AG09319 (cell line): Measurements from ENCODE around the gene B4GALNT1.

Experiments used
- DNase-seq: peaks from one replicate; pipeline ENCODE4 v3.0.0-alpha.2; 2010; ENCODE audit warnings: low read depth; ENCODE audit errors: extremely low read depth
- TF ChIP-seq, protein P1 (sequence below): IDR thresholded peaks from 2 replicates; pipeline ENCODE4 v1.5.1; 2011; ENCODE audit warnings: low read depth, mild to moderate bottlenecking, inconsistent platforms, low read length, moderate library complexity

B4GALNT1 gene

DNA sequence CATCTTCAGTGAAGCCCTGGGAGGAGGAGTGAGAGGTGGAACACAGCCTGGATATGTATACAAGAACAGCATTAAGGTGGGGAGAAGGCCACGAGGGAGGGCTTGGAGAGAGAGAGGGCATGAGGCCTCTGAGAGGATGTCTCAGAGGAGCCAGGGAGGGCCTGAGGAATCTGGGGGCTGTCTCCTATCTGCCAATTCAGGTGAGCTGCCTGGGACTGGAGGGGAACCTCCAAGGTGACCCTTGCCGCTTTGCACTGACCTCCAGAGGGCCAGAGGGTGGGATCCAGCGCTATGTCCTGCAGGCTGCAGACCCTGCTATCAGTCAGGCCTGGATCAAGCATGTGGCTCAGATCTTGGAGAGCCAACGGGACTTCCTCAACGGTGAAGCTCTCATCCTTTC is 17.4 kb downstream of the B4GALNT1 start:
- no peak for DNase-seq
- TF ChIP-seq, protein P1, sequence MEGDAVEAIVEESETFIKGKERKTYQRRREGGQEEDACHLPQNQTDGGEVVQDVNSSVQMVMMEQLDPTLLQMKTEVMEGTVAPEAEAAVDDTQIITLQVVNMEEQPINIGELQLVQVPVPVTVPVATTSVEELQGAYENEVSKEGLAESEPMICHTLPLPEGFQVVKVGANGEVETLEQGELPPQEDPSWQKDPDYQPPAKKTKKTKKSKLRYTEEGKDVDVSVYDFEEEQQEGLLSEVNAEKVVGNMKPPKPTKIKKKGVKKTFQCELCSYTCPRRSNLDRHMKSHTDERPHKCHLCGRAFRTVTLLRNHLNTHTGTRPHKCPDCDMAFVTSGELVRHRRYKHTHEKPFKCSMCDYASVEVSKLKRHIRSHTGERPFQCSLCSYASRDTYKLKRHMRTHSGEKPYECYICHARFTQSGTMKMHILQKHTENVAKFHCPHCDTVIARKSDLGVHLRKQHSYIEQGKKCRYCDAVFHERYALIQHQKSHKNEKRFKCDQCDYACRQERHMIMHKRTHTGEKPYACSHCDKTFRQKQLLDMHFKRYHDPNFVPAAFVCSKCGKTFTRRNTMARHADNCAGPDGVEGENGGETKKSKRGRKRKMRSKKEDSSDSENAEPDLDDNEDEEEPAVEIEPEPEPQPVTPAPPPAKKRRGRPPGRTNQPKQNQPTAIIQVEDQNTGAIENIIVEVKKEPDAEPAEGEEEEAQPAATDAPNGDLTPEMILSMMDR: no peak

DNA sequence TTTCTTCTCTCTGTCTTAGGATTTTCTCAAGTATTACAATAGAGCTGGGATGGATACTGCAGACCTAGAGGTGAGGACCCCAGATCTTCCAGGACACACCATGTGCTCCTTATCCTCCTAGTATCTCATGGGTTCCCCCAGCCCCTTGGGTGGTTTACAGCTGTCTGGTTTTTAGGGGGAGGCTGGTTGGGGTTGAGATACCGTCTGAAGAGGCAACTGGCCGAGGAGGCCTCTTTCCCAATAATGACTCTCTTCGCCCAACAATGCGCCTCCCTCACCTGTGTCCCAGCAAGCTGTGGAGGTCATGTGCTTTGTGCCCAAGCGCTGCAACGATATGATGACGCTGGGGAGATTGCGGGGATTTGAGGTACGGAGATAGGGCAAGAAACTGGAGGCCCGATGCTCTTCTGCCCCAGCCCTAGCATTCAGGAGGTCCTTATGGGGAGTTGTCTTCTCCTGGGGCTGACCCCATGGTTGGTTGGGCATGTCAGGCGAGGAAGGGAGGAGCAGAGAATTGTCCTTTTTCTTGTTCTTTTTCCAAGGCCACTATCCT is 18.0 kb downstream of the B4GALNT1 start:
- TF ChIP-seq, protein P1: no peak
- no peak for DNase-seq

GRCh38 chr12:57614178-57614947 is 18.6 kb downstream of the B4GALNT1 start:
- TF ChIP-seq, protein P1: no peak
- no peak for DNase-seq

DNA sequence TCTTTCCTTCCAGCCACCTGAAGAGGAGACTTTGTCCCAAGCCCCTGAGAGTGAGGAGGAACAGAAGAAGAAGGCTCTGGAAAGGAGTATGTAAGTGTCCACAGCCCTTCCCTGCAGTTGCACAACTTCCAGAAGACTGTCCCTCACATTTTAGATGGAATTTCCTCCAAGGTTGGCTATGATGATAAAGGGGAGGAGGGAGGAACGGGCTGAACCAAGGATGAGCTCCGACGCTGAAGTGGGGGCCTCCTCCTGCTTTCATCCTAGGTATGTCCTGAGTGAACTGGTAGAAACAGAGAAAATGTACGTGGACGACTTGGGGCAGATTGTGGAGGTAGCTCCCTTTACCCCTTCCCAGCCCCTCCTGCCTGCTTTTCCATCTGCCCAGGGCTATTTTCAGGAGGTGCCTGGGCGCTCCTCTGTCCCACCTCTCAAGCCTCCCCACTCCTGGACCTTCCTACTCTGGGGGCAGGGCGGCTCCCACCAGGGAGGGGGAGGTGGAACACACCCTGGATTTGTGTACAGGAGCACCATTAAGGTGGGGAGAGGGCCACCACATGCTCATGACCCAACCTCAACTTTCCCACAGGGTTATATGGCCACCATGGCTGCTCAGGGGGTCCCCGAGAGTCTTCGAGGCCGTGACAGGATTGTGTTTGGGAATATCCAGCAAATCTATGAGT is 19.4 kb downstream of the B4GALNT1 start:
- TF ChIP-seq, protein P1: no peak
- no peak for DNase-seq

- no peak for DNase-seq
- TF ChIP-seq, protein P1: no peak
Measured at GRCh38 chr12:57612711-57613426, 20.1 kb downstream of the B4GALNT1 start.

DNA sequence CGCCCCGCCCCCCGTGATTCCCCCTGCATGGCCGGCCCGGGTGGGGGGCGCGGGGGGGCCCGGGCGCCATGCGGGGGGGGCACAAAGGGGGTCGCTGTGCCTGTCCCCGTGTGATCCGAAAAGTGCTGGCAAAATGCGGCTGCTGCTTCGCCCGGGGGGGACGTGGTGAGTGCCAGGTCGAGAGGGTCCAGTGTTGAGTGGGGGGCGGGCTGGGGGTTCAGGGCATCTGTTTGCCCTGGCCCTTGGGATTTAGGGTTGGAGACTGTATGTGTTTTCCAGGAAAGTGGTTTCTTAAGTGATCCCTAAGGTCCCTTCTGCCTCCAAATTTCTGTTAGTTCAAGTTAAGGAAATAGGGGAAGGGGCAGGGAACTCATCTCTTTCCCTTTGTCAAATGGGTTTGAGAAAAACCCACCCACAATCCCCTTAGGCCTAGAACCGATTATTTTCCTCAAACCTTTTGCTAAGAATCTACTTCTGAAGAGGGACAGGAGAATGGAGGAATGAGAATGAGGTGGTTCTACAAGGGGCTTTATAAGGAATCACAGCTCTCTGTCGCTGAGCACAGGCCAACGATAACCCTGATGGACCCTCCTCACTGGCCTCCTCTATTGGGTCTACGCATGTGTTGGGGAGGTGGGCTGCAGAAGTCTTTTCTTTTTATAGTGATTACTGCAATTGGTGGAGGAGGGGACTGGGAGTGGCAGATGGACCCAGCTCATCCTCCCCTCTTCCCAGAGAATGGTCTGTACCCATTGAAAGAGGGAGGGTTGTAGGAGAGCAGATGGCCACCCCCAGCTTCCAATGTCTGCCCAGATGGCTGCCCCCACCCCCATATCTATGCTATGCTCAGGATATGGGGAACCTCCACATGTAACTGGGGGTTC is 20.9 kb downstream of the B4GALNT1 start:
- no peak for DNase-seq

More for the DNA sequence above, 20.9 kb downstream of the B4GALNT1 start:
- TF ChIP-seq, protein P1: no peak
